Stimulated activated CD4-positive, alpha-beta T cell treated with anti-CD3 and anti-CD28 coated beads, Interleukin-12 subunit alpha, Interleukin-12 subunit beta, amount 100 ng/mL, for 48 hours (primary cell): ENCODE measurements around the gene PTPN23.
"Not testable (repeated sequence)": the region's sequence is repeated elsewhere in the genome, so short reads cannot be mapped to it uniquely, and the experiment has no call there.

Experiments
- DNase-seq, 3 donors: peaks; one replicate each; pipeline ENCODE4 v3.0.0-alpha.2; 2020; ENCODE audit warnings: low read depth in 2 of 3, low spot score in 1 of 3

The PTPN23 gene

DNA sequence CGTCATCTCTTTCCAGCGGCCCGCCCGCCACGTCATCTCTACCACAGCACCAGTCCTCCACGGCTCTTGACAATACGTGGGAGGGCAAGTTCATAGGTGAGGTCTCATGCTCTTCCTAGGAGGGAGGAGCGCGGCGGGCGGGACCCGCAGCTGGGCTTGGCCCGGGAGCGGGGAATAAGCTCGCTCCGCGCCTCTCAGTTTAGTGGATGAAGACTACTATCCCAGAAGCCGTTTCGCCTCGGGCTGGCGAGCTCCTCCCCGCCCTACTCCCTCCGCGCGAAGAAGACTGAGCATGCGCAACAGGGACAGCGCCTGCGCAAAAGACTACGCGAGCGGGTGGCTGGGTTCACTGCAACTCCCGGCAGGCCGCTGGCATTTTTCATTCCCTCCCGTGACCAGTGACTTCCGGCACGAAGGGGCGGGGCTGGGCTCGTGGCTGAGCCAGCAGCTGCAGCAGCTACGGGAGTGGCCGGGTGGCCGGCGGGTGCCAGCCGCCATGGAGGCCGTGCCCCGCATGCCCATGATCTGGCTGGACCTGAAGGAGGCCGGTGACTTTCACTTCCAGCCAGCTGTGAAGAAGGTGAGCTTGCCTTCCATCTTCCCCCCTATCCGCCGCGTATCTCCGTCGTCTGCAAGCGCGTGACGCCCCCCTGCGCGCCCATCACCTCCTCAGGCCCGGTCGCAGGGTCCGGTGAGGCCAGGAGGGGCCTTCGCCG, at the start of gene PTPN23:
TSS of gene PTPN23 (plus strand) at position 421 of the 716 bp plus-strand sequence. CDS start at position 497, 76 bp downstream.
- DNase-seq = peak; percentile 97 to 99 (median 98)

- DNase-seq = no peak
Measured at GRCh38 chr3:47333907-47334306, 46.9 kb upstream of the PTPN23 start.

GRCh38 chr3:47337656-47338055, 43.2 kb upstream of the PTPN23 start:
- DNase-seq = no peak

- no peak for DNase-seq
Measured at GRCh38 chr3:47339951-47340350, 40.9 kb upstream of the PTPN23 start.

DNA sequence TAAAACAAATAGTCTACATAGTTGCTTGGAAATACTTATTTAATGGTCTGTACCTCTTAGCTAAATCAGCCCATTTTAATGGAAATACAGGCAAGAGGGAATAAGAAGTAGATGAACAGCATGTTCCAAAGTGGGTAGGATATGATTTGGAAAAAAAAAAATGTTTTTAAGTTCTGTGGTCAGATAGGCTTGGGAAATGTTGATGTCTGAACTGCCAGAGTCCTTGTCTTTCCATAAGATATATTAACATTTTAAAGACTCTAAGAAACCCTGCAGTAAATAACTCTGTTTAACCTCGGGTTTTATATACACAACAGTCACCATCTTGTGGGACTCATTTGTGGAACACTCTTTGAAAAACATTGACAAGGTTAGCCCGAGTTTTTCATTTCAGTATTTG, 40.0 kb upstream of the PTPN23 start:
- no peak for DNase-seq

- no peak for DNase-seq
Measured at GRCh38 chr3:47342151-47342550, 38.7 kb upstream of the PTPN23 start.

GRCh38 chr3:47342812-47343211, 38.0 kb upstream of the PTPN23 start:
- no peak for DNase-seq

DNA sequence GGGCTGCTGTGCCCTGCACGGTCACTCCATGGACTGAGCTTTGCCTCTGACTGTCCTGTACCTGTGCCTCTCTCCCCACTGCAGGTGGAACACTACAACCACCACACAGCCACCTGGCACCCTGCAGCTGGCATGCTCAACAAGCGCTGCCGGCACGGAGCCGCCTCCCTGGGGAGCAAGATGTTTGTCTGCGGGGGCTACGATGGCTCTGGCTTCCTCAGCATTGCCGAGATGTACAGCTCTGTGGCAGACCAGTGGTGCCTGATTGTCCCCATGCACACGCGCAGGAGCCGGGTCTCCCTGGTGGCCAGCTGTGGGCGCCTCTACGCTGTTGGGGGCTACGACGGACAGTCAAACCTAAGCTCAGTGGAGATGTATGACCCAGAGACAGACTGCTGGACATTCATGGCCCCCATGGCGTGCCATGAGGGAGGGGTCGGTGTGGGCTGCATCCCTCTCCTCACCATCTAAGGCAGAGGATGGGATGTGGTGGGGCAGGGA, 37.3 kb upstream of the PTPN23 start:
- no peak for DNase-seq

DNA sequence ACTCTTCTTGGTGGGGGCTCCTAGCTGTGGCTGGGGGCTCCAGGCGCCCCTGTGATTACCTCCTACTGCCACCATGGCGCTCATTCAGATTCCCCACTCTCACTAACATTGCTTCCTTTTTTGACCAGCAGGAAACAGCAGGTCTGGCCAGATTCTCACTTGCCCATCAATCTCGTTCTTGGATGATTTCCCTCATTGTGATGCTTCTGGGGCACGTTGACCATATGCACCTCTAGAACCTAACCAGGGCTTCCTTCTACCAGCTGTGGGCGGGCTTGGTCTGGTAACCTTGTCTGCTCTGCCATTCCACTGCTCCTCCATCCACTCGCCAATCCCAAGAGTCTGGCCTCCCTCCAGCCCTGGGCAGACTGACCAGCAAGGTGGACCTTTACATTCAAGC, 35.9 kb upstream of the PTPN23 start:
- DNase-seq = no peak

- DNase-seq = no peak
Measured at GRCh38 chr3:47347217-47347801, 33.5 kb upstream of the PTPN23 start.

DNA sequence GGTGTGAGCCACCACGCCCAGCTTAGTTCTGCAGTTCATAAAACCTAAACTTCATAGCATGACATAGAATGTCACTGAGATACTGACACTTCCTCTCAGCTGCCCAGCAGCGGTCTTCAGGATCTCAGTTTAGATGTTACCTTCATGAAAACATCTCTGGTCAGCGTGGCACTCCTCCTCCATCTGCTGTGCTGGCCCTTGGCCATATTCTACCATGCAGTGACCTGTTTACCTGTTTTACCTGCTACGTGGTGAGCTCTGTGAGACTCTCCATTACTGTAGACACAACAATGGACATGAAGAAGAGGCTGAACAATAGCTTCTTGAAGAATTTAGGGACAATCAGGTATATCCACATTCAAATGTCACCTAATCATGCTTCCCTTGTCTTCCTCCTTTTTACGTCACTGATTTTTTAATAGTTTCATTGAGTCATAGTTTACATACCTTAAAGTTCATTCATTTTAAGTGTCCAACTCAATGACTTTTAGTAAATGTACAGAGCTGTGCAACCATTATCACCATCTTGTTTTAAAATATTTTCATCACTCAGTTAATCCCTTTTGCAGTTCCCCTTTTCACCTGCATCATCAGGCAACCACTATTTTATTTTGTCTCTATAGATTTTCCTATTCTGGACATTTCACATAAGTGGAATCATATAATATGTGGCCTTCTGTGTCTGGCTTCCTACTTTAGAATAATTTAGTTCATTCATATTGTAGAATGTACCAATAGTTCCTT, 32.2 kb upstream of the PTPN23 start:
- no peak for DNase-seq

- DNase-seq = no peak
Measured at GRCh38 chr3:47355010-47355409, 25.8 kb upstream of the PTPN23 start.

- no peak for DNase-seq
Measured at GRCh38 chr3:47356201-47356600, 24.6 kb upstream of the PTPN23 start.

DNA sequence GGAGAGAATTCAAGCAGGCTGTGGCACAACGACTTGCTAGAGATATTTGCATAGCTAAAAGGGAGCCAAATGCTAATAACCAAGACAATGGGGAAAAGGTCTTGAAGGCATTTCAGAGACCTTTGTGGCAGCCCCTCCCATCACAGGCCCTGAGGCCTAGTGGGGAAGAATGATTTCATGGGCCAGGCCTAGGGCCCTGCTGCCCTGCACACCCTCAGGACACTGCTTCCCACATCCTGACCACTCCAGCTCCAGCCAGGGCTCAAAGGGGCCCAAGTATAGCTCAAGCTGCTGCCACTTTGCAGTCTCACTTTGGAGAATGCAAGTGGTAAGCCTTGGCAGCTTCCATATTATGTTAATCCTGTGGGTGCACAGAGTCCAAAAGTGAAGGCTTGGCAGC, 21.5 kb upstream of the PTPN23 start:
- no peak for DNase-seq

DNA sequence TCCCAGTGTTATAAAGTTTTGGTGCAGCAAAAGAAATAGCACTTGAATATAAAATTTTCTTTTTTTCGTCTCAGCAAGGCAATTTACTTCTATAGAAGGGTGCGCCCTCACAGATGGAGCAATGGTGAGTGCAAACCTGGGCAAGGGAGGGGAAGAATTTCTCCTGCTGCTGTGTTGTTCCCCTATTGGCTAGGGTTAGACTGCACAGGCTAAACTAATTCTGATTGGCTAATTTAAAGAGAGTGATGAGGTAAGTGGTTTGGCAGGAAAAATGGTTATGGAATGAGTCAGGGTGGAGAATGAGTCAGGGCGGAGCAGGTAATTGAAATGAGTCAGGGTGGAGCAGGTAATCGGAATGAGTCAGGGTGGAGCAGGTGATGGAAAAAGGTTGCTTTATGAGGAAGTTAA, 20.7 kb upstream of the PTPN23 start:
- peak in 2 of 3 donors; percentile 18 to 30 for DNase-seq

GRCh38 chr3:47362701-47363100, 18.1 kb upstream of the PTPN23 start:
- DNase-seq = no peak

DNA sequence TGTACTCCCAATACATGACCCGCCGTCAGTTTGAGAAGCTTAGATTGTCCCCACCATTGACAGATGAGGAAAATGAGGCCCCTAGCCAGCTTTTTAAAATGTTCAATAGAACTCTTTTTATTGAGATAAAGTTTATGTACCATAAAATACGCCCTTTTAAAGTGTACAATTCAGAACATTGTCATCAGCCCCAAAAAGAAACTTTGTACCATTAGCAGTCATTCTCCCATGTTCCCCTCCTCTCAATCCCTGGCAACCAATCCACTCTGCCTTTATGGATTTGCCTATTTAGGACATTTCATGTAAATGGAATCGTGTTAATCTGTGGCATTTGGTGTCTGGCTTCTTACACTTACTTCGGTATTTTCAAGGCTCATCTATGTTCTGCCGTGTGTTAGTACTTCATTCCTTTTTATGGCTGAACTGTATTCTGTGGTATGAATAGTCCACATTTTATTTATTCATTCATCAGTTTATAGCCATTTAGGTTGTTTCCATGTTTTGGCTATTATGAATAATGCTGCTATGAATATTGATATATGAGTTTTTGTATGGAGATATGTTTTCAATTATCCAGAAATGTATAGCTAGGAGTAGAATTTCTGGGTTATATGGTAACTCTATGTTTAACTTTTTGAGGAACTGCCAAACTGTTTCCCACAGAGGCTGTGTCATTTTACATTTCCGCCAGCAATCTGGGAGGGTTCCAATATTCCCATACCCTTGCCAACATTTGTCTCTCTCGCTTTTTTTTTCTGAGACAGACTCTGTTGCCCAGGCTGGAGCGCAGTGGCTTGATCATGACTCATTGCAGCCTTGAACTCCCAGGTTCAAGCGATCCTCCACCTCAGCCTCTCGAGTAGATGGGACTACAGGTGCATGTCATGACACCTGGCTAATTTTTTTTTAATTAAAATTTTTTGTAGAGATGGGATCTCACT, 15.3 kb upstream of the PTPN23 start:
- no peak for DNase-seq

- DNase-seq = no peak
Measured at GRCh38 chr3:47366833-47367232, 14.0 kb upstream of the PTPN23 start.

- no peak for DNase-seq
Measured at GRCh38 chr3:47367631-47368030, 13.2 kb upstream of the PTPN23 start.

DNA sequence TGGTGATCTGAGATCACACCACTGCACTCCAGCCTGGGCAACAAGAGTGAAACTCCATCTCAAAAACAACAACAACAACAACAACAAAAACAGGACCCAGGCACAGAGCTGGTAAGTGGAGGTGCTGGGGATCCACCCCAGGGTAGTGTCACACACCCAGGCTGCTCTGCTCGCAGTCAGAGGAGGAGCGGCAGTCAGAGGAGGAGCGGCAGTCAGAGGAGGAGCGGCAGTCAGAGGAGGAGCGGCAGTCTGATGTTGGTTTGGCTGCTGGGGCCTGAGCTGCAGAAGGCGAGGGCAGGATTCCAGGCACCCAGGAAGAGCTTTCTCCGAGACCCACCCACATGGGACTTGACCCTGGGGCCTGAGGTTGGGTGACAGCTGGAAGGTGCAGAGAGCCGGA, 10.8 kb upstream of the PTPN23 start:
- DNase-seq = not testable (repeated sequence)
